GM12873 (cell line): Measurements from ENCODE around the gene TPM3.

Source experiments
- CTCF ChIP-seq: IDR thresholded peaks from 2 replicates; pipeline ENCODE4 v1.5.1; 2012; ENCODE audit warnings: low read depth, mild to moderate bottlenecking, moderate library complexity, low read length, control low read depth; ENCODE audit not compliant: insufficient read depth; ENCODE audit errors: missing control alignments

TPM3 gene

GRCh38 chr1:154223621-154224020 lies 31.7 kb upstream of the TPM3 start:
- TF ChIP-seq CTCF, result no peak

- no peak for TF ChIP-seq CTCF
Measured at GRCh38 chr1:154222918-154223317, 31.0 kb upstream of the TPM3 start.

- TF ChIP-seq CTCF, result no peak
Measured at GRCh38 chr1:154222518-154222917, 30.6 kb upstream of the TPM3 start.

GRCh38 chr1:154221278-154222001 lies 29.5 kb upstream of the TPM3 start:
- TF ChIP-seq CTCF, result no peak

GRCh38 chr1:154220970-154221277 lies 29.0 kb upstream of the TPM3 start:
- no peak for TF ChIP-seq CTCF

- TF ChIP-seq CTCF, result no peak
Measured at GRCh38 chr1:154220071-154220969, 28.4 kb upstream of the TPM3 start, which contains the start of gene UBAP2L. Gene UBAP2L, plus strand, starts transcription at chr1:154220955. Its CDS starts 4,169 bp downstream, at chr1:154225124.

GRCh38 chr1:154219541-154219940 lies 27.6 kb upstream of the TPM3 start:
- no peak for TF ChIP-seq CTCF
